NCI-H2227 (cell line): ENCODE results near the gene ITSN1.
"Not testable (repeated sequence)": the region's sequence is repeated elsewhere in the genome, so short reads cannot be mapped to it uniquely, and the experiment has no call there.

ENCODE experiments used
- DNase-seq: peaks from one replicate; lab custom pipeline; 2025; ENCODE audit not compliant: unreplicated experiment; lab: John Stamatoyannopoulos, UW

ITSN1 gene

GRCh38 chr21:33915368-33916199 lies 273.3 kb downstream of the ITSN1 start, which contains the start of gene ATP5PO:
ATP5PO (minus strand) TSS chr21:33915804; CDS start chr21:33915763, 41 bp downstream.
- DNase-seq = peak; percentile 99

- DNase-seq = peak; percentile 47
These were observed 273.9 kb downstream of the ITSN1 start for GRCh38 chr21:33916200-33916567.

GRCh38 chr21:33917421-33917820 lies 275.1 kb downstream of the ITSN1 start:
- DNase-seq = no peak

DNA sequence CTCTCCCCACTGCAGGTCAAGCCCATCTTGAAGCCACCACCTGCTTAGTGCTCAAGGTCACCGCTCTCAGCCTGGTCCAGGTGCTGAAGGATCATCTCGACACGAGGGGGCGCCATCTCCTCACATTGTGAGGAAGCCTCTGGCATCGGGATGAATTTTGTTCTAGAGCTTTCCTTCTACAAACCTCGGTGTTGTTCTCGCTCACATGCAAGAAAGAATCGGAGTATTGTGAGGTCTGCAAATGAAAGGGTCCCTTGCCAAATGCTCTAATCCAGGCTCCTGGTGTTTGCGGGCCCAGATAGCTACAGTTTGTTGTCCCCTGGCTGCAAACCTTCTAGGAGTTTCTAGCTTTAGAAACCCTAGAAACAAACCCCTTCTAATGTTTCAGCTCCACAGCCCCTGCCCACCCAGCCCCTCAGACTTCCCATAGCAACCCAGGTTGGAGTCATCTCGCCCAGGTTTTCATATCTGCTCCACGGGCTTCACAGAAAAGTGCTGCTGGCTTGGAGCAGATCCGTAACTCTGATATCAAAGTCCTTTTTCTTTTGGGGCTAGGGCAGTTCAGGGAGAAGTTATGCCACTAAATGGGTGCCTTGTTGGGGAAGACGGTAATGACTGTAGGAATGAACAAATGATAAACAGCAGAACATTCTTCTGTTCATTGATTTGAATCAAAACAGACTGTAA lies 281.9 kb downstream of the ITSN1 start:
- peak; percentile 89 for DNase-seq

DNA sequence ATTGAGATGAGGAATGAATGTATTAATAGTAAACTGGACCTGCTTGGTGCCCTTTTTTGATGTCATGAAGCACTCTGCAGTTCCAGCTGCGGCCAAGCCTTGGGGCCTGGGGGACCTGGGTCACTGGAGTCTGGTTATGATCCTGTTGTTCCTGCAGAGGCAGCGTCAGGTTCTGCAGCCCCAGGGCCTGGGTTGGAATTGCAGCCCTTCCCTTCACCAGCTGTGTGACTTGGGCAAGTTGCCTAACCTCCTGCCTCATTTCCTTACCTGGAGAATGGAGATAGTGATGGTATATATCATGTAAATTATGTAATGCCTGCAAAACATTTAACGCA lies 282.4 kb downstream of the ITSN1 start:
- no peak for DNase-seq

DNA sequence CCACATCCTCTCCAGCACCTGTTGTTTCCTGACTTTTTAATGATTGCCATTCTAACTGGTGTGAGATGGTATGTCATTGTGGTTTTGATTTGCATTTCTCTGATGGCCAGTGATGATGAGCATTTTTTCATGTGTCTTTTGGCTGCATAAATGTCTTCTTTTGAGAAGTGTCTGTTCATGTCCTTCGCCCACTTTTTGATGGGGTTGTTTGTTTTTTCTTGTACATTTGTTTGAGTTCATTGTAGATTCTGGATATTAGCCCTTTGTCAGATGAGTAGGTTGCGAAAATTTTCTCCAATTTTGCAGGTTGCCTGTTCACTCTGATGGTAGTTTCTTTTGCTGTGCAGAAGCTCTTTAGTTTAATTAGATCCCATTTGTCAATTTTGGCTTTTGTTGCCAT lies 283.9 kb downstream of the ITSN1 start:
- DNase-seq = not testable (repeated sequence)

- DNase-seq = peak; percentile 60
These were observed 288.9 kb downstream of the ITSN1 start for GRCh38 chr21:33931052-33931798.

GRCh38 chr21:33931799-33932390 lies 289.6 kb downstream of the ITSN1 start:
- DNase-seq = no peak

GRCh38 chr21:33932731-33933130 lies 290.4 kb downstream of the ITSN1 start:
- no peak for DNase-seq

DNA sequence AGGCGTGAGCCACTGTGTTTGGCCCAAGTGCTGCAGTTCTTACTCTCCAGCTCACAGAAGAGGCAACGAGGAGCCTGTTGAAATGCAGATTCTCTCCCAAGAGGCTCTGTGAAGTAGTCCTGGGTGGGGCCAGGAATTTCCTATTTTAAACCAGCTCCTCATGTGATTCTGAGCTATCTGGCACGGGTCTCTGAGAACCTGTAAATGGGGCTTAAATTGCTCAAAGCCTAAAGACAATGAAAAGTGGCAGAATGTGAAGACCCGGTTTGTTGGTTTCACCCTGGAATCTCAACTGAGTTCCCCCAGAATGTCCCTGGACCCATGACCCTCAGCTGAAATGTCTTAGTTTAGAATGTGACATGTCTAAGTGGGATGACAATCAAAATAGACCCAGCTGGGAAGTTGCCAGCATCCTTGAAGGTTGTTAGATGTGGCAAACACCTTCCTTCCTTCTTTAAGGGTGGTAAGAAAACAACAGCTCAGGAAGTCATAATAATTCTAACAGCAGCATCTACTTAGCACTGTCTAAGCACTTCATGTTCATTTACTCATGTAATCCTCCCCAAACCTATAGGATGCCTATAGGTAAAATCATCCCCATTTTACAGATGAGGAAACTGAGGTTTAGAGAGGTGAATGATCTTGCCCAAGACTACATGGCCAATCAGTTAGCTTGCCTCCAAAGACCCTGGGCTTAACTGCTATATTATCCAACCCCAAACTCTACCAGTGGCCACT lies 294.2 kb downstream of the ITSN1 start:
- no peak for DNase-seq

DNA sequence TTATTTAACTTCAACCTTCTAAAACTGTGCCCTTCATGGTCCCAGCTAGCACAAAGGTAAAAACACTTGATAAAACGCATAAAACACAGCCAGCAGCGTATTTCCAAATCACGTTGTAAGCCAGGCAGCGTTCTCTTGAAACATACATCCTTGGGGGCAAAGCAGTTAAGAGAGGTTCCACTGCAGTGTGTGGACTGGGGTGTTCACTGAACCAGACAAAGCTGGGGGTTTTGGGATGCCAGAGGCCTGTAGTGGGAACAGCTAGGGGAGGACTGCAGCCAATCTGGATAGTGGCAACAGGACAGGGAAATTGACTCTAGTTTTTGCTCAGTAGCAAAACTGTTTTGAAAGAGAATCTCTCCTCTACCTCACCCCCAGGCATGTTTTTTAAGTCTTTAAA lies 294.8 kb downstream of the ITSN1 start:
- DNase-seq = no peak

- no peak for DNase-seq
These were observed 295.6 kb downstream of the ITSN1 start for GRCh38 chr21:33937931-33938339.

- no peak for DNase-seq
These were observed 296.1 kb downstream of the ITSN1 start for GRCh38 chr21:33938381-33938780.

- no peak for DNase-seq
These were observed 296.9 kb downstream of the ITSN1 start for GRCh38 chr21:33939226-33939625.

- no peak for DNase-seq
These were observed 298.0 kb downstream of the ITSN1 start for GRCh38 chr21:33940164-33940880.

DNA sequence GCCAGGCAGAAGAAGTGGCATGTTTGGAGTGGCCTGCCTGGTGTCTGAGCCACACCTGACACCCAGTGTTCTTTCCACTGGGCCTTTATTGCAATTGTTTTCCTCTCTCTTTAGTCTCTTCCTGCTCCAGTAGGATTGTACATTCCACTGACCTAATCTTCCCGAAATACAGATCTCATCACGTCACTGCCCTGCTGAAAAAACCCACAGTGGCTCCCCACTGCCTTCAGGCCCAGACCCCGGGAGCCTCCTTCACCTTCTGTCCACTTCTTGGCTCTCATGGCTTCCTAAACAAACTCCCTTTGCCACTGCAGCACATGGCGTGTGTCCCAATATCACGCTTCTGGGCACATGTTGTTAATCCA lies 298.6 kb downstream of the ITSN1 start:
- DNase-seq = no peak

- no peak for DNase-seq
These were observed 300.1 kb downstream of the ITSN1 start for GRCh38 chr21:33942426-33942825.

DNA sequence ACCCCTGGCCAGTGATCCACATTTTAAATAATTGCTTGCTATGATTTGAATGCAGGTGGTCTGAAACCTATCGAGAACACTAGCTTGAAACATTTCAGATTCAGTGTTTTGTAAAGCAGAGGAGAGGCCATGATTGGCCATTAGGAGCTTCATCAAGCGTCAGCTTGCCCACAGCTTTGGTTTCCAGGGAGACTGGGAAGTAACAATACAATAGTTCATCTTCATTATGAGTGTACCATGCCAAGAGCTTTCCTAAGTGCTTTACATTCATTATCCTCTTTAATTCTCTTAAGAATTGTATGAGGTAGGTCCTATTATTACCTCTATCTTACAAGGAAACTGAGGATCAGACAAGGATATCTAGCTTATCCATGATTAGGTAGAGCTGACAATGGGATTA lies 301.0 kb downstream of the ITSN1 start:
- no peak for DNase-seq

- DNase-seq = no peak
These were observed 302.0 kb downstream of the ITSN1 start for GRCh38 chr21:33944185-33944763.
